OCI-LY7 (cell line): Measurements from ENCODE around the gene PILRA. TPM values are rescaled to one million over a fixed set of nuclear protein-coding genes. Genes with fewer than 3 reads are reported as not detected.
"Not testable (repeated sequence)": the region's sequence is repeated elsewhere in the genome, so short reads cannot be mapped to it uniquely, and the experiment has no call there.

Source experiments
- Bru-seq: library from RNA; stranded (reverse); fragments of 400-500 nt; gene quantifications from one replicate; lab custom pipeline; 2021; lab: Mats Ljungman, UMichigan
- BruChase-seq, 2 experiments: library from RNA; stranded (reverse); fragments of 400-500 nt; gene quantifications; one replicate each; lab custom pipeline; 2021; lab: Mats Ljungman, UMichigan
- BruUV-seq: library from RNA; stranded (reverse); fragments of 400-500 nt; replicated peaks from 2 replicates; lab custom pipeline; 2021; lab: Mats Ljungman, UMichigan
- CTCF ChIA-PET: fragments of 300-600 bp; sonication (Branson Sonifier 250); formaldehyde crosslinking; loops from one replicate; lab custom pipeline; 2022; ENCODE audit warnings: antibody characterized with exemption; ENCODE audit not compliant: unreplicated experiment; lab: Charles Lee
- POLR2A ChIA-PET: fragments of 300-600 bp; sonication (Branson Sonifier 250); formaldehyde crosslinking; loops from one replicate; lab custom pipeline; 2022; ENCODE audit warnings: antibody characterized with exemption; lab: Charles Lee
- DNase-seq: peaks from one replicate; pipeline ENCODE4 v3.0.0-alpha.2; 2015; ENCODE audit warnings: low spot score
- H2AFZ ChIP-seq: fragments of 200-600 bp; sonication (generic), shearing (Covaris generic); 2 replicates; pipeline ENCODE4 v1.6.1; 2014; ENCODE audit warnings: mild to moderate bottlenecking, antibody characterized with exemption, low read length, moderate library complexity
- H3K27ac ChIP-seq: fragments of 200-600 bp; sonication (generic); 2 replicates; pipeline ENCODE4 v1.5.1; 2014; ENCODE audit warnings: mixed run types, low read depth, mild to moderate bottlenecking, moderate library complexity, low read length, inconsistent platforms; ENCODE audit not compliant: poor library complexity, severe bottlenecking
- H3K36me3 ChIP-seq: fragments of 200-600 bp; sonication (generic); 2 replicates; pipeline ENCODE4 v1.6.1; 2014; ENCODE audit warnings: mild to moderate bottlenecking, antibody characterized with exemption, low read length, moderate library complexity, mixed read lengths; ENCODE audit not compliant: insufficient read depth
- H3K4me1 ChIP-seq: fragments of 200-600 bp; sonication (generic); 2 replicates; pipeline ENCODE4 v1.5.1; 2014; ENCODE audit warnings: mild to moderate bottlenecking, low read length; ENCODE audit not compliant: insufficient read depth, poor library complexity, severe bottlenecking
- H3K4me2 ChIP-seq: fragments of 200-600 bp; sonication (generic); 2 replicates; pipeline ENCODE4 v1.6.1; 2014; ENCODE audit warnings: mild to moderate bottlenecking, low read length
- H3K4me3 ChIP-seq: fragments of 200-600 bp; sonication (generic); 2 replicates; pipeline ENCODE4 v1.5.1; 2014; ENCODE audit warnings: mild to moderate bottlenecking, low read depth, low read length; ENCODE audit not compliant: poor library complexity, severe bottlenecking
- H3K79me2 ChIP-seq: fragments of 200-600 bp; sonication (generic); 2 replicates; pipeline ENCODE4 v1.6.1; 2016; ENCODE audit warnings: low read depth, mild to moderate bottlenecking, low read length, moderate library complexity, mixed read lengths; ENCODE audit not compliant: insufficient read depth
- H3K9me2 ChIP-seq: fragments of 200-600 bp; sonication (generic); 2 replicates; pipeline ENCODE4 v1.6.1; 2016; ENCODE audit warnings: mild to moderate bottlenecking, low read length, mixed read lengths; ENCODE audit not compliant: insufficient read depth
- H3K9me3 ChIP-seq: fragments of 200-600 bp; sonication (generic); 2 replicates; pipeline ENCODE4 v1.6.1; 2014; ENCODE audit warnings: mild to moderate bottlenecking, mixed run types, low read length, mixed read lengths
- H4K20me1 ChIP-seq: fragments of 200-600 bp; sonication (generic); 2 replicates; pipeline ENCODE4 v1.6.1; 2014; ENCODE audit warnings: mild to moderate bottlenecking, antibody characterized with exemption, low read length, moderate library complexity, mixed read lengths; ENCODE audit not compliant: insufficient read depth
- EZH2phosphoT487 ChIP-seq: fragments of 200-600 bp; sonication (generic); IDR thresholded peaks from 2 replicates; pipeline ENCODE4 v1.6.1; 2018; ENCODE audit warnings: low read depth, borderline replicate concordance, mild to moderate bottlenecking, mixed run types, antibody characterized with exemption, low read length, moderate library complexity, mixed read lengths
- intact Hi-C: fragments of 100-400 bp; cut with micrococcal nuclease; formaldehyde crosslinking; loops from one replicate; pipeline ENCODE4 v1.10.0; 2022; ENCODE audit not compliant: unreplicated experiment
- long read RNA-seq: library from polyadenylated mRNA; stranded (forward); transcript quantifications from one replicate; pipeline ENCODE4 v2.0.0, GENCODE V29; 2022
- total RNA-seq, 2 experiments: library from RNA; depleted of rRNA in 1 of 2; stranded (reverse); fragments of >200 nt in 1 of 2; shearing (Covaris generic) in 1 of 2; gene quantifications; 2 replicates each; pipeline ENCODE4 v1.2.3, GENCODE V29; 2014 to 2022
- TF ChIP-seq, protein P1 (sequence below): fragments of 200-600 bp; sonication (generic); conservative IDR thresholded peaks from 2 replicates; pipeline ENCODE4 v1.5.1; 2014; ENCODE audit warnings: mild to moderate bottlenecking, antibody characterized with exemption, low read length, moderate library complexity, mixed read lengths

The PILRA gene
- 6.4 and 8.0 TPM in 2 replicates for total RNA-seq (2014; rRNA removed; shearing (Covaris generic))
- 13.5 and 16.0 TPM in 2 replicates for total RNA-seq (2022)
- percentile 37 among the genes with signal in this experiment for Bru-seq, nascent RNA
- BruChase-seq, experiment 1, labeled RNA remaining after a 6-hour chase = percentile 47 among the genes with signal in this experiment
- percentile 45 among the genes with signal in this experiment for BruChase-seq, experiment 2, labeled RNA remaining after a 2-hour chase
- long read RNA-seq, partial matches to known transcripts = 0 of 1 reads
- long read RNA-seq, other reads (novel, unspliced or antisense) = 1 of 1 reads

GRCh38 chr7:100373261-100373831 is at the start of gene PILRA:
PILRA (plus strand) TSS chr7:100373487; CDS start chr7:100373657, 170 bp downstream.
- Histone ChIP-seq H3K9me2 (no peaks in the 10 kb centered on the region), H3K4me3 (peak within 1 kb of the TSS; percentile 11), H4K20me1 (no peaks in the 10 kb centered on the region), H3K79me2 (no peaks in the 10 kb centered on the region), H3K4me1 (peaks cover 58% of the 10 kb centered on the region), H2AFZ (peak within 1 kb of the TSS; percentile 31; the same call in 1 of the 2 replicates), H3K4me2 (peak within 1 kb of the TSS; percentile 55), H3K27ac (peak within 1 kb of the TSS; percentile 22), H3K9me3 (no peaks in the 10 kb centered on the region), H3K36me3 (peaks cover 6% of the 10 kb centered on the region; the same call in 1 of the 2 replicates)
- ChIA-PET POLR2A (no interaction called here), CTCF (no interaction called here)
- DNase-seq = no peak
- TF ChIP-seq EZH2phosphoT487 = no peak
- TF ChIP-seq, protein P1, sequence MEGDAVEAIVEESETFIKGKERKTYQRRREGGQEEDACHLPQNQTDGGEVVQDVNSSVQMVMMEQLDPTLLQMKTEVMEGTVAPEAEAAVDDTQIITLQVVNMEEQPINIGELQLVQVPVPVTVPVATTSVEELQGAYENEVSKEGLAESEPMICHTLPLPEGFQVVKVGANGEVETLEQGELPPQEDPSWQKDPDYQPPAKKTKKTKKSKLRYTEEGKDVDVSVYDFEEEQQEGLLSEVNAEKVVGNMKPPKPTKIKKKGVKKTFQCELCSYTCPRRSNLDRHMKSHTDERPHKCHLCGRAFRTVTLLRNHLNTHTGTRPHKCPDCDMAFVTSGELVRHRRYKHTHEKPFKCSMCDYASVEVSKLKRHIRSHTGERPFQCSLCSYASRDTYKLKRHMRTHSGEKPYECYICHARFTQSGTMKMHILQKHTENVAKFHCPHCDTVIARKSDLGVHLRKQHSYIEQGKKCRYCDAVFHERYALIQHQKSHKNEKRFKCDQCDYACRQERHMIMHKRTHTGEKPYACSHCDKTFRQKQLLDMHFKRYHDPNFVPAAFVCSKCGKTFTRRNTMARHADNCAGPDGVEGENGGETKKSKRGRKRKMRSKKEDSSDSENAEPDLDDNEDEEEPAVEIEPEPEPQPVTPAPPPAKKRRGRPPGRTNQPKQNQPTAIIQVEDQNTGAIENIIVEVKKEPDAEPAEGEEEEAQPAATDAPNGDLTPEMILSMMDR = no peak
- intact Hi-C loops = no loop called here
- BruUV-seq = no TSS peak

DNA sequence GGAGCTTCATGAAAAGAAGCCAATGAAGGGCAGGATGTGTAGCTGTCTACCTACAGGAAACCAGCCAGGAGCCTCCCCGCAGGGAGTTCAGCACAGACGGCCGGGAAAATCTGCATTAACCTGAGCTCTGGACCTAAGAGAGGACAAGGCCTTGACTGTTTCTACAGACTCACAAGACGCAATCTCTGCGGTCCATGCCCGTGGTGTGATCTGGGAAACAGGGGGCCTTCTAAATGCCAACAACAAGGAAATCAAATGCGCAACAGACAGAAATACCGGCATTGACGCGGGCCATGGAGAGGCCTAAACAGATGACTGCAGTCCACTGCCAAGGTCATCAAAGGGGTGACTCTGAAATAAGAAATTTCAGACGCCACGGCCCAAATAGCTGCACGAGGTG is 49.1 kb upstream of the PILRA start:
- H3K4me1 ChIP-seq, intact Hi-C loops, H2AFZ ChIP-seq, BruUV-seq, H3K79me2 ChIP-seq, H4K20me1 ChIP-seq, H3K4me3 ChIP-seq, POLR2A ChIA-PET, H3K9me3 ChIP-seq, H3K4me2 ChIP-seq, CTCF ChIA-PET, H3K27ac ChIP-seq, H3K9me2 ChIP-seq, DNase-seq: not testable (repeated sequence)
- H3K36me3 ChIP-seq = peaks cover 44% of the 10 kb centered on the region

DNA sequence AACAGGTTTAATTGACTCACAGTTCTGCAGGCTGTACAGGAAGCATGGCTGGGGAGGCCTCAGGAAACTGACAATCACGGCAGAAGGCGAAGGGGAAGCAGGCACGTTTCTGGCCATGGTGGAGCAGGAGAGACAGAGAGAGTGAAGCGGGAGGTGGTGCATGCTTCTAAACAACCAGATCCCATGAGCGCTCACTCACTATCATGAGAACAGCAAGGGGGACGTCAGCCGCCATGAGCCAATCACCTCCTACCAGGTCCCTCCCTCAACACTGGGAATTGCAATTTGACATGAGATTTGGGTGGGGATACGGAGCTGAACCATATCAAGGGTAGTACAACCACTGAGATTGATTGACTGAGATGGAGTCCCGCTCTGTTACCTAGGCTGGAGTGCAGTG is 47.6 kb upstream of the PILRA start:
- H3K27ac ChIP-seq, CTCF ChIA-PET, H3K4me1 ChIP-seq, H2AFZ ChIP-seq, H3K4me3 ChIP-seq, H3K9me3 ChIP-seq, H3K4me2 ChIP-seq, H3K9me2 ChIP-seq, intact Hi-C loops, H3K79me2 ChIP-seq, DNase-seq, BruUV-seq, H4K20me1 ChIP-seq: not testable (repeated sequence)
- POLR2A ChIA-PET = interaction anchor here (0.6 kb wide), 1 partner anchor 287 kb away, joined by 4 read pairs; the partner anchor contains the start of gene MOSPD3
- peaks cover 41% of the 10 kb centered on the region for H3K36me3 ChIP-seq

DNA sequence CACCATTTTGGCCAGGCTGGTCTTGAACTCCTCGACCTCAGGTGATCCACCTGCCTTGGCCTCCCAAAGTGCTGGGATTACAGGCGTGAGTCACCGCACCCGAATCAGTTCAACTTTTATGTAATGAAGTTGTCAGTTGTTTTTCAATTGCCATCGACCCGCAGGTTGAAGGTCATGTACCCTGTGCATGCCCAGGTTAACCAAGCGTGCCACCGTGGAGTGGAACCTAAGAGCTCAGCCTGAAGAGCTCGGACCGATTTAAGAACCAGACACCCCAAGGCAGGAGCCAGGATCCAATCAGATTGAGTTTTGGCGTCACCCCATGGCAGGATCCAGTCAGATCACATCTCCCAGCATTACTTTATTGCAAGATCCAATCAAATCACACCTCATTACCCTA is 46.4 kb upstream of the PILRA start:
- H3K4me3 ChIP-seq, H2AFZ ChIP-seq, BruUV-seq, H3K4me2 ChIP-seq, DNase-seq, H4K20me1 ChIP-seq, POLR2A ChIA-PET, intact Hi-C loops, H3K79me2 ChIP-seq, H3K4me1 ChIP-seq, CTCF ChIA-PET, H3K27ac ChIP-seq, H3K9me2 ChIP-seq, H3K9me3 ChIP-seq: not testable (repeated sequence)
- peaks cover 42% of the 10 kb centered on the region for H3K36me3 ChIP-seq

DNA sequence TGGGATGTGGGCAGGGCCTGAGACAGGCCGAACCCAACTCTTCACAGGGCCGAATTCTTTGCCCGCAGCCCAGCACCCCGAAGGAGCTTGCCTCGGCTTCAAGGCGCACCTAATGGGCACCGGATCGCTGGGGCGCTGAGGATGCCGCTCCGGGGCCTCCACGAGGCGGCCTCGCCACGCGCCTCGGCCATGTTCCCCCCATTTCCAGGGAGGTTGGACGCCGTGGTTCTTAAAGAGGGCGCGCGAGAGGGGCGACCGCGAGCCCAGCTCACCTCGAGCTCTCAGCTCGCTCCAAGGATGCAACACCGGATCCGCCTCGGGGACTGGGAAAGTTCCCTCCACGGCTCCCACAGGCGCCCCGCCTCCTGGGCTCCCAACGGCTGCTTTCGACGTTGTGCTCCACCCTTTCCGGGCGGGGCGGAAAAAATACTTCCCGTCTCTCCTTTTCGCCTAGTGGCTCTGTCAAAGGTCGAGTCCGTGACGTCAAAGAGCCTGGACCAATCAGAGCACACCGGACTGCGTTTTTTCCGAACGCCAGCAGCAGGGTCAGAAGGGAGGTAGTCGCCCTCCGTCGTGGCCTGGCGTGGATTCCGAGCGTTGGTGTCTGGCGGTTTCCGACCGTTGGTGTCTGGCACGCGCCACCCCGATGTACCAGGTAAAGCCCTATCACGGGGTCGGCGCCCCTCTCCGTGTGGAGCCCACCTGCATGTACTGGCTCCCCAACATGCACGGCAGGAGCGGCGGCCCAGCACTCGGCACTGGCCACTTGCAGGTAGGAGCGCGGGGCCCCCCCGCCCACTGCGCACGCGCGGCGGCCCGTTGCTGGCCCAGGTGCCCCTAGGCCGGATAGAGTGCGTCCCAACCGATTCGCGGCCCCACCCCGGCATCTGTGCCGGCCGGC is 37.5 kb upstream of the PILRA start:
- H3K4me2 ChIP-seq = peak overlapping the region; percentile 69
- H3K9me2 ChIP-seq, H3K9me3 ChIP-seq, CTCF ChIA-PET, H2AFZ ChIP-seq, H4K20me1 ChIP-seq, intact Hi-C loops, POLR2A ChIA-PET, BruUV-seq: not testable (repeated sequence)
- H3K4me3 ChIP-seq = peak overlapping the region; percentile 95
- H3K36me3 ChIP-seq = peaks cover 29% of the 10 kb centered on the region
- peaks cover 19% of the 10 kb centered on the region for H3K4me1 ChIP-seq
- DNase-seq = peak; percentile 90
- peaks cover 41% of the 10 kb centered on the region for H3K79me2 ChIP-seq
- peak overlapping the region; percentile 75 for H3K27ac ChIP-seq
